HG03575 (cell line): ENCODE results near the gene AGTPBP1.

Experiments used
- ATAC-seq: cut with Tn5 transposase; IDR thresholded peaks from one replicate; pipeline ENCODE4 v1.9.1; 2021; ENCODE audit not compliant: unreplicated experiment, insufficient number of reproducible peaks, low FRiP score; ENCODE audit errors: extremely low read depth

The AGTPBP1 gene

GRCh38 chr9:85653153-85653552 lies 88.6 kb downstream of the AGTPBP1 start:
- ATAC-seq, result no peak

GRCh38 chr9:85647571-85647970 lies 94.2 kb downstream of the AGTPBP1 start:
- ATAC-seq, result peak; percentile 65

- ATAC-seq, result no peak
Measured at GRCh38 chr9:85645909-85646627, 95.7 kb downstream of the AGTPBP1 start.

DNA sequence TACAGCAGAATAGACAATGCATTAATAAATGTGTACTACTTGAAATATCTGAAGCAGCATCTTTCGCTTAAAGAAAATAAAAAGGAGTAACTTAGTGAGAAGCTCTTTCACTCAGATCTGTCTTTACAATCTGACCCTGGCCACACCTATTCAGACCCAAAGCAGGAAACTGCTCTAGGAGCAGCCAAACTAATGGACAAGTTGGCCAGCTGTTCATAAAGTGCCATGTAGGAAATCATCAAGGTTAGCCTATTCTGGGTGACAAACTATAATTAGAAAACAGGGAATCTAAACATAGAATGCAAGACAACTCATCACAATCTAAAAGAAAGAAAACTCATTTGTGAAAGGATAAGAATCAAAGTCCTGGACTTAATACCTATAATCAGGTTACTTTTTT lies 101.3 kb downstream of the AGTPBP1 start:
- ATAC-seq, result no peak

DNA sequence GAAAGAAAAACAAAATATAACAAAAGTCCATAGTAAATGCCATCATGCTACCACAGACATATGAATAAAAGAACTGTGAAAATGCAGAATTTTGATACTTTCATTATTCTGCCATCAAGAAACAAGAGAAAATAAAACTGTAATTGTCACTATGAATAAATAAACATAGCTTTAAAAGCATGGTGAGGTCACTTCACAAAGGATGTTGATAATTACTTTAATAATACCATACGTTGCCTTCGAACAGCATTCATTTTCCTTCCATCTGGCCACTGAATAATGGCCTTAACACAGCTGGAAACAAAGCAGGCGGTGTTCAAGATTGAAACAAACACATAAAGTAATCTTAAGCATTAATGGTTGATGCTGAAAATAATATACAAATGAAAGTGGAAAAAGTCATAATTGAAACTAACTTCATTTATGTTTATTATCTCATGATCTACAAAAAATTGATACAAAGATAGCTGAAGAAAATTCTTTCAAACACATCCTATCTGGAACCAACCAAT lies 102.0 kb downstream of the AGTPBP1 start:
- ATAC-seq, result no peak

GRCh38 chr9:85631809-85632208 lies 109.9 kb downstream of the AGTPBP1 start:
- ATAC-seq, result no peak

DNA sequence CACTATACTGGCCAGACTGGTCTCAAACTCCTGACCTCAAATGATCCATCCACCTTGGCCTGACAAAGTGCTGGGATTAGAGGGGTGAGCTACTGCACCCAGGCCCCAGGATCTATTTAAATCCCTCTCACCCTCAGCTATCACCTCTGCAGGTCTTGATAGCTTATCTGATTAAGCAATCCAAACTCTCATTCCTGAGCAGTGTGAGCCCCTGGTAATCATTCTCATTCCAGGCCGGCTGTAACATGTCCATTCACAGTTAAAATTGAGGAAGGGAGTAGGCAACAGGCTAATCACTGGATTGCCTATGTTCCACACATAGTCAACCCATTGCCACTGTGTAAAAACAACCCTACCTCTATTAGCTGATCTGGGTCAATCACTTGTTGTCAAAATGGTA lies 111.1 kb downstream of the AGTPBP1 start:
- ATAC-seq, result no peak

DNA sequence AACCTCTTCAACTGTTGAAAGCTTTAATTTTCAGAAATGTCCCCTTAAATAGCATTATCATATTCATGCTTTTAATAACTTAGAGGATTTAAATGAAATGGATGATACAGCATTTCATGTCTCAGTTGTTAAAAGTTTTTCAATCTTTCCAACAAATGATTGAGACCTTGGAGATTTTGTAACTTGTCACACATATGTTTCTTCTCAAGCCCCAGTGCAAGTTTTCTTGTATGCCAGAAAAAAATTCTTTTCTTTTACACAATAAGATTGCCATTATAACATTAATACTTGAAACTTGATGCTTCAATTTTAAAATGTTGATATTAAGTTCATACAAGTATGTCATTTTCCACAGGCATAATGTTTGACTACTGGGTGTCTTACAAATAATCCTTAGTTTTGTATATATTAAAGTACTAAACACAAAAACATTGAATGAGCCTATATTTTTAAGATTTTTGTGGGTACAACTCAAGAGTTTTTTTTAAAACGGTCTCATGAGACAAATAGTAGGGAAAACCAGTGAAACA lies 124.5 kb downstream of the AGTPBP1 start:
- ATAC-seq, result no peak

DNA sequence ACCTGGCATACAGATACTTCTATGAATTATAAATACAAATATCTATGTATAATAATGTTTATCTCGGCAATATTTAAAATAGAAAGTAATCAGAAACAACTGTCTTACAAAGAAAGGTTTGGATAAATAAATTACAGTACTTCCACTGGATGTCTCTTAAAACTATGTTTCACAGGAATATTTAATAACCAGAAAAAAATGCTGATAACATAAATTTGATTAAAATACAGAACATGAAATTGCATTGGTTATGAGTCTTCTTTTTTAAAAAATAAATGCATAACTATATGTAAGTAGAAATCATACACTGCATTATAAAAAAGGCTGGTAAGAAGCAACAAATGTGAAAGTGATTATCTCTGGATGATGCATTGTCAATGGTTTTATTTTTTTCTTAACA lies 126.0 kb downstream of the AGTPBP1 start:
- ATAC-seq, result no peak

DNA sequence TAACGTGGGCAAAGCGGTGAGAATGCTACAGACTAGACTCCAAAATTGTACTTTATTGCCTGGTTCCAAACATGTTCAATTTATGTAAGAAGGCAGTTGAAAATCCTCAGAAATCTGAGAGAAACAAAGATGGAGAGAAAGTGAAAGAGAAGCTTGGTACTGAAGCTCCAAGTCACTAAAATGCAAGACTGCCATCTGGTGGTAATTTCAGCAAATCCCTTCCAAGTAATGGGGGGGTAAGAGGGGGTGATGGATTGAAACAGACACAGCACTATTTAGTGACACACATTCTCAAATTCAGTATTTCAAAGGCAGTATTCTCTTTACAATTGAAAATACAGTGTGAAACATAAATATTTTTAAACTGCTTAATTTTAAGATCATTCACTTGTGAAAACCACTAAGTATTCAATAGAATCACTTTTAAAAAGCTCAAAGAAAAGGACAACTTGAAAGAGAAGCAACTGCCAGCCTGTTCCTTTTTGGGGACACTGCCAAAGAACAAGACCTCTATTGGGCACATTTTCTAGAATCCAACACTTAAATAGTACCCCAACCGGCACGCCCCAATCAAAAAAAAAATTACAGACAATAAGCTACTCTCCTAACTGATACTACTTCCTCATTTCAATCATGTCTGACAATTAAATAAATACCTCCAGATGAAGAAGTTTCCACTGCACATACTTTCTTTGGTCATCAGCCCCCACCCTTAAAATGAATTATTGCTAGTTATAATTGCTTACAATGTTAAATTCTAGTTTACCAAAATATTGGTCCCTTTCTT lies 131.5 kb downstream of the AGTPBP1 start:
- ATAC-seq, result peak; percentile 88

- no peak for ATAC-seq
Measured at GRCh38 chr9:85605905-85606304, 135.8 kb downstream of the AGTPBP1 start.

DNA sequence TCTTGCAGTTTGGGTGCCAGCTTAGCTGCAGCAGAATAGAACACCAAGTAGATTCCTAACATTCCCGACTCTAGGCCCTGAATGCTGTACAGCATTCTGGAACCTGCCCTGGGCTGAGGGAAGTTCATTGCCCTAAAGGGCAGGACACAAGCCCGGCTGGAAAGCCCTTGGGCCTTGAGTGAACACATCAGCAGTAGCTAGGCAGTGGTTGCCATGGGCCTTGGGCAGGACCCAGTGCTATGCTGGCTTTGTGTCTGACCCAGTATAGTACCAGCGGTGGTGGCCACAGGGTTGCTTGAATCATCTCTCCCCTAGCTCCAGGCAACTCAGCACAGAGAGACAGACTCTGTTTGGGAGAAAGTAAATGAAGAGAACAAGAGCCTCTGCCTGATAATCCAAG lies 137.8 kb downstream of the AGTPBP1 start:
- no peak for ATAC-seq

- no peak for ATAC-seq
Measured at GRCh38 chr9:85602742-85603141, 139.0 kb downstream of the AGTPBP1 start.

GRCh38 chr9:85600675-85601263 lies 141.0 kb downstream of the AGTPBP1 start:
- no peak for ATAC-seq

DNA sequence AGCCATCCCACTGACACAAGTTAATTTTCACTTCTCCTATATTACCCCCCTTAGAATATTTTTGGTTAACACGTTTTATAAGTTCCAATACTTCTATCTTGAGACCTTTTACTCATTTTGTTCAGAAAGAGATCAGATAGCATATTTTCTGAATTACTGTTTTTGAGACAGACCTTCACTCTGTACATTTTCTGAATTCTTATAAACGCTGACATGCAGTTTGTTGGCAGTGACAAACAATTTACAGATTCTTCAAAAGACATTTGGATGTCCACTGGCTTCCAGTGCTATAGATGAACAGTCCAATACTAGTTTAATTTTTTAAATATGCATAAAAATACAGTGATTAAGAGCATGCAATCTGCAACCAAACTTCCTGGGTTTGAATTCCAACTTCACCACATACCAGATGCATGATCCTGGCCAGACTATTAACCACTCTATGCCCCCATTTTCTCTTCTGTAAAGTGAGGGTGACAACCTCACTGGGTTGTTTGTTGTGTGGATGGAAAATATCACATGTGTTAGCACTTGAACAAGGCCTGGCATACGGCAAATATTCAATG lies 142.1 kb downstream of the AGTPBP1 start:
- no peak for ATAC-seq

DNA sequence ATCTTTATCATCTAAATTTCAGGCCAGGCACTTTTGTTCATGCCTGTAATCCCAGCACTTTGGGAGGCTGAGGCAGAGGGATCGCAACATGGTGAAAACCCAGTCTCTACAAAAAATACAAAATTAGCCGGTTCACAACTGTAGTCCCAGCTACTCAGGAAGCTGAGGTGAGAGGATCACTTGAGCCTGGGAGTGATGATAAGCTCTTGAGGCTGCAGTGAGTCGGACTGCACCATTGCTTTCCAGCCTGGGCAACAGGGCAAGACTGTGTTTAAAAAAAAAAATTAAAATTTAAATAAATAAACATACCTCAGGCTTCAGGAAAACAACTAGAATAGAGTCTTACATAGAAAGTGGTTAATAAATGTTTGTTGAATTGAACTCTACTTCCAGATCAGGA lies 147.4 kb downstream of the AGTPBP1 start:
- no peak for ATAC-seq

GRCh38 chr9:85586684-85587083 lies 155.1 kb downstream of the AGTPBP1 start:
- no peak for ATAC-seq

DNA sequence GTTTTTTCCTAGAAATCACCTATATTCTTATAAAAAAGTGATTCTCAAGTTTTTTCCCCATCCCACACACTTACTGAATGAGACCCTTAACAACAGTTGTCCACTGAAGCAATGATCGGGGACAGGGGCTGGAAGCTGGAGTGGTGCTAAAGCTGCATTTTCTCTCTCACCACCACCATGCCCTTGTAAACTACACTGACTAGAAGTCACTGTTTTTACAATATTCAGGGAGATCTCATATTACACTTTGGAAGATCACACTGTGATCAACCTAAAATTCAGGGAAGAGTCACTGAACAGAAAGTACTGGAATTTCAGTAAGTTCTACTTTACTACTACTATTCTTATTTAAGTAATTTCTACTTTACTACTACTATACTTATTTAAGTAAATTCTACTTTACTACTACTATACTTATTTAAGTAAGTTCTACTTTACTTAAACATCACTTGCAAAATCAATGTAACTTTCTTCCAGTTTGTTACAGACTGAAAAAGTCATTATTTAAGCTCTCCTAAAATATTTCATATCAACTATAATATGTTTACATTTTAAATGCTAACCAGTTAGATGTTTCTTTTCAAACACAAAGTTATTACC lies 164.3 kb downstream of the AGTPBP1 start:
- no peak for ATAC-seq

GRCh38 chr9:85575868-85576267 lies 165.9 kb downstream of the AGTPBP1 start:
- ATAC-seq, result no peak
